Measurements from ENCODE around the gene DUSP10.

DUSP10 gene

DNA sequence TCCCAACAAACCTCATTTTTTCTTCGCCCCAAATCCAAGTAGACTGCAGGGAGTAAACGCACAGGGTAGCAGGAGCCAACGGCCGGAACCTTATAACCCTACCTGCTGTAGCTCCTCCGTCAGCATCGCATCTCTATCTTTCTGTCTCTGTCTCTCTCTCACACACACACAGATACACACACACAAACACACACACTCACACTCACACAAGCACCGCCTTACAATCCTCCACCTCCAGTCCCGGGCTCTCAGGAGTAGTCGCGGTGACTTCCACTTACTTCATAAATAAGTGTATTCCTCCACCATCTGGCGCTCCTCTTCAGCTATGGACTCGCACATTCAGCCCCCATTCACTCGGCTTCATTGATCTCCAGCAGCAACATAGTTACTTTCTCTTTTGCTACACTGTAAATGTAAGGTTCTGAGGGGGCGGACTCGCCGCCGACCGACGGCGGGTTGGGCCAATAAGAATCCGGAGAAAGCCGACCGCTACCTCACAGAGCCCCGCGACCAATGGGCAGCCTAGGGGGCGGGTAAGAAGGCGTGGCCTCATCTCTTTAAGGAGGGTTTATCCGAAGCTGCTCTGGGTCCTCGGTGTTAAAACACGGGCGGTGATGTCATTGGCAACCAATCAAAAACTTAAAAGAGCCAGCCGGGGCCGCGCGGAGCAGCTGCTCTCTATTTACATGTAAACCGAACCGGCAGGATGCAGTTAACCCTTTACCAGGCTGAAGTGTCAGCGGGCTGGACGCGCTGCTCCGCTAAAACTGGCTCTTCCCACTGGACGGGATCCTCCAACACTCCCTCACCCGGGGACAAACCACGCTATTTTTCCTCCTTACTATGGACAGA is at the start of gene DUSP10:
TSS of gene DUSP10 (minus strand) at position 387 of the 852 bp plus-strand sequence. CDS start 2,345 bp downstream, outside the sequence.
- DNase-seq (ENCODE audit: low read depth in 3 of 3), result peak; percentile 90 to 98 (median 96)

DNA sequence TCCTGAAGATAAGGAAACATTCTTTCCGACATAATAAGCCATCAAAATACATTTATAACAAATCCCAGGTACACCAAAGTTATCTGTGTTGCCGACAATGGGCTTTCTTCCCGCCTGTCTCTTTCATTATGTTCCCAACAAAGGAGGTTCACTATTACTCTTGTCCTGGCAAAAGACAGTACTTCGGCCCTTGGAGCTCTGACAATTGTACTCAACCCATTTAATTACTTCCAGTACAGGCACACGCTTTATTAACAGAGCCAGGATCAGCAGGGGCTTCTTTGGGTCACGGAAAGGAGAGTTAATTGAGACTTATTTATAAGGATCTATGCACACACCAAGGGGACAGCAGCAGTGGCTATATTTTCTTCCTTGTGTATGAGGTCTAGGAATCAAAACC is 46.6 kb upstream of the DUSP10 start:
- DNase-seq (ENCODE audit: low read depth in 3 of 3), result no peak

DNA sequence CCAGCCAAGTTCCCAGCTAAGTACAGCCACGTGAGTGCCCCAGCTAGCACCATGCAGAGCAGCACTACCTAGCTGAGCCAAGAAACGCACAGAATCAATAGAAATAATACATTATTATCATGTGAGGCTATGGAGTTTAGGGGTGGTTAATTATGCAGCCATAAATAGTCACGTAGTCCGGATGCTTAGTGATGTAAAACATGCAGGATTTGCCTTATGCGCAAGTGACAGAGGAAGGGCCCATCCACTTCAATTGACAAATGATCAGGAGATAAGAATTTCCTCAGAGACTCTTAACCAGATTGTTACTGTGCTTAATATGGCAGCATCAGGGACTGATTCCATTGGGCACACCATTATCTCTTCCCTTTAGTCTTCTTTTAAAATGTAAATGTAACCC is 44.8 kb upstream of the DUSP10 start:
- DNase-seq (ENCODE audit: low read depth in 3 of 3), result no peak

DNA sequence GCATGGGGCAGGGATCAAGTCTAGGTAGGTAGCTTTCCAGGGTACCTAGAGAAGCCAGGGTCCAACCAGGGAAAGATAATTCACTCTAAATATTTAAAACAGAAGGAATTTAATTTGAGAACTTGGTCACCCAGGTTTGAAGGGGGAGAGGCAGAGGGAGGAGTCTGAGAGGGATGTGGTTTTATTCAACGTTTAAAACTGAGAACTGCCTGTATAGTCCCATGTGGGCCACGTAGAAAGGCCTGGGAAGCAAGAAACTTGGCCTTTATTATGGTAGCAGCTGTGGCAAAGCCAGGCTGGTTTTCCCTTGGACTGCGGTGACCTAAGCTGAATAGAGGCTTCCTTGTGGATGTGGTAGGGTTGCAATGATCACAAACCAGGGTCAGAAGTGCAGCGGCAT is 42.0 kb upstream of the DUSP10 start:
- no peak for DNase-seq (ENCODE audit: low read depth in 3 of 3)

DNA sequence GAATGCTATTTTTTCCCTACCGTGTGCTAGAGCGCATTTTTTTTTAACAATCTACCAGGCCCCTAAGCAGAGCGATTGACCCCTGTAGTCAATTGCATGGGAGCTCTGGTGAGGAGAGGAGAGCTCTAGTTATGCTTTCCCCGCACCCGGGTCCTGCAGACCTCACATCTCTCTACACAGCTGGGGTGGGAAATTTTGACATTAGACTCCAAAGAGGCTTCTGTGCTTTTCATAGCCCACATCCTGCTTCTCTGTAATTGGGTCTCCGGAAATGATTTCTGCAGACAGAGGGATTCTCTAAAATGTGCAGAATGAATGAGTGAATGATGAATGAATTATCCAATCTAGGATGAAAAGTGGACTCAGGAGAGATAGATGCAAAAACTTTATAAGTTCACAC is 41.5 kb upstream of the DUSP10 start:
- no peak for DNase-seq (ENCODE audit: low read depth in 3 of 3)

DNA sequence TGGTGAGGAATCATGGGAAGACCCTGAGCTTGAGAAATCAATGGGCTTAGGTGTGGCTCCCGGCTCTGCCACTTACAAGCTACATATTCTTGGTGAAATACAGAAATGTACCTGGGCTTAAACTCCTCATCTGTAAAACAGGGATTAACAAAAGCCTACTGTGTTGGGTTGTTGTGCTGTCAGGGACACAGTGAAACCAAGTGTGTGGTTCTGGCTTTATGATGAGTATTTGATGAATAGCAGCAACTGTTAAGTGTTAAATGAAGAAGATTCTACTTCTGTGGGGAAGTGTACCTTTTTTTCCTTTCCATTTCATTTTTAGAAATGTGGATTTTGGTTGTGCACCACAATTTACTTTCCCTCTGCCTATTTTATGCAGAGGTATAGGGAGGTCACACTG is 41.1 kb upstream of the DUSP10 start:
- no peak for DNase-seq (ENCODE audit: low read depth in 3 of 3)

DNA sequence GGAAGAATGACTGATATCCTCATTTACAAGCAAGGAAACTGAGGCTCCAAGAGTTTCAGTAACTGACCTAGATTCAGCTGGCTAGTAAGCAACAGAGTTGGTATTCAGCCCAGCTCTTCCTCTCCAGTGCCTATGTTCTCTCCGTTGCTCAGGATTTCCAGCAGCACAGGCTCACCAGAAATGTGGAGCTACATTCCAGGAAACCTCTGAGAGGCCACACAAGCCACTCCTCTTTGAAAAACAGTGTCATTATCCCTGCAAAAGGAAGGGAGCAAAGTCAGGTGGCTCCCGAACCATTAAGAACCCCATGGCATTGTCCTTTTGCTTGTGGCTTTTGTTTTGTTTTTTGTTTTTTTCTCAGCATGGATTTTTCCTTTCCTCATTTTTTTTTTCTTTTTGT is 40.6 kb upstream of the DUSP10 start:
- DNase-seq (ENCODE audit: low read depth in 3 of 3), result no peak

DNA sequence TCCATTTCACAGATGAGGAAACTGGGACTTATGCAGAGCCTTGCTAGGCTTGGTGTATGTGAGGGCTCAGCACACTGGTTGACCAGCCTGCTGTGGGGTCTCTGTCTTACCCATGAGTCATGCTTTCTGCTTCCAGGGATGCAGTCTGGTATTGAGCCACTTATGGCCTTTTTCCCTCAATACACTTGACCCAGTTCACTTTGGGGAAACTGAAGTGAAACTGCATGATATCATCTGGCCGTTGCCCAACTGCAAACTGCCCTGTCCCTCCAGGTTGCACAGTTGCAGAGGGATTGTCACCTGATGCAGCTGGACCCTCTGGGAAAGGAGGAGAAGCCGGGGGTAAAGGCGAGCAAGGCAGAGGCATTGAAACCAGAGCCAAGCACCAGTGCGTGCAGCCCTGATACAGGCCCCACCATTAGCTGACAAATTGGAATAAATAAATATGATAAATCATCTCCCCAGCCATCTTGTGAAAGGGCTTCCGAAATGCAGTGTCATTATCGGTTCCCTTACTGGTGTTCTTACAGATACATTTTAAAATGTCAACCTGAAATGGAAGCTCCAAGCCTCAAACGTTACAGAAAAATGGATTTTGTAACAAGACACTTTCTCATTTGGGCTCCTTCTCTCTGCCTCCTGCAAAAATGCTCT is 39.3 kb upstream of the DUSP10 start:
- no peak for DNase-seq (ENCODE audit: low read depth in 3 of 3)

DNA sequence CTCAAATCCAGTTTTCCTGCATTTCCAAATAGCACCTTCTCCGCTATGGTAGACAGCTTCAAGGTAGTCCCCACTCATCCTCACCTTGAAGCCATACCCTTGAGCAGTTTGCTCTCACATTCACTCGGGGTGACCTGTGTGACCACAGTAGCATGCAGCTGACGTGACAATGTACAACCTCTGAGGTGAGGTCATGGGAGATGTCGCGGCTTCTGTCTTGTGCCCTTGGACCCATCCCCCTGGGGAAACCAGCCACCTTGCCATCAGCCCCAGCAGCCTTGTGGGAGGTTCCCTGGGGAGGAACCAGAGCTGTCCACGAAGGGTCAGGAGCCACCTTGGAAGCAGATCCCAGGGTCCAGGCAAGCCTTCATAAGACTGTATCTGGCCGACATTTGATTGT is 38.3 kb upstream of the DUSP10 start:
- DNase-seq (ENCODE audit: low read depth in 3 of 3), result no peak

GRCh38 chr1:221779771-221780170 is 37.9 kb upstream of the DUSP10 start:
- no peak for DNase-seq (ENCODE audit: low read depth in 3 of 3)

DNA sequence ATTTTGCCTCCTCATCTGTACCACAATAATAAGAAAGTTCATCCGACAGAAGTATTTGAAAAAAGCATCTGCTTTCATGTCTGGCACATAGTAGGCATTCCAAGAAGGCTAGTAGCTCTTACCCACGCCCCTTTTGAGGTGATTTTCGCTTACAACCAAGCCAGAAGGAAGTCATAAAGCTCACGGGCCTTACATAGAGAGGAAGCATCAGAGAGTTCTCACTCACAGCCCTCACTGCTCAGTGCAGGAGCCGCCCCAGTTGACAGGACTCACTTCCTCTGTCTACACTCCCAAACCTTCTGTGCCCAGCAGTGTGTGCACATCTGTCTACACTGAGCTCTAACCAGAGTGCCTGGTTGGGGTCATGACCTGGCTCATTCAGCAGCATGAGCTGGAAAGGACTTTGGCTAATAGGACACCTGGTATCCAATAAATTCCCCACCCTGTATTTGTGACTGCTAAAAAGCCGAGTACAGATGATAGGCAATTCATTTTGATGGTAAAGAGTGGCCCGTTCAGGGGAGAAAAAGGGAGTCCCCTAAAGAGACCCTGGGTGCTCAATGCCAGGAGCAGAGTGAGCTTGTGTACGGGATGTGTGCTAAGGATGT is 36.8 kb upstream of the DUSP10 start:
- DNase-seq (ENCODE audit: low read depth in 3 of 3), result no peak

- DNase-seq (ENCODE audit: low read depth in 3 of 3), result no peak
Observed at GRCh38 chr1:221778125-221778524, 36.2 kb upstream of the DUSP10 start.

GRCh38 chr1:221777431-221778072 is 35.7 kb upstream of the DUSP10 start:
- peak in 2 of 3 experiments; percentile 4 to 9 for DNase-seq (ENCODE audit: low read depth in 3 of 3)

DNA sequence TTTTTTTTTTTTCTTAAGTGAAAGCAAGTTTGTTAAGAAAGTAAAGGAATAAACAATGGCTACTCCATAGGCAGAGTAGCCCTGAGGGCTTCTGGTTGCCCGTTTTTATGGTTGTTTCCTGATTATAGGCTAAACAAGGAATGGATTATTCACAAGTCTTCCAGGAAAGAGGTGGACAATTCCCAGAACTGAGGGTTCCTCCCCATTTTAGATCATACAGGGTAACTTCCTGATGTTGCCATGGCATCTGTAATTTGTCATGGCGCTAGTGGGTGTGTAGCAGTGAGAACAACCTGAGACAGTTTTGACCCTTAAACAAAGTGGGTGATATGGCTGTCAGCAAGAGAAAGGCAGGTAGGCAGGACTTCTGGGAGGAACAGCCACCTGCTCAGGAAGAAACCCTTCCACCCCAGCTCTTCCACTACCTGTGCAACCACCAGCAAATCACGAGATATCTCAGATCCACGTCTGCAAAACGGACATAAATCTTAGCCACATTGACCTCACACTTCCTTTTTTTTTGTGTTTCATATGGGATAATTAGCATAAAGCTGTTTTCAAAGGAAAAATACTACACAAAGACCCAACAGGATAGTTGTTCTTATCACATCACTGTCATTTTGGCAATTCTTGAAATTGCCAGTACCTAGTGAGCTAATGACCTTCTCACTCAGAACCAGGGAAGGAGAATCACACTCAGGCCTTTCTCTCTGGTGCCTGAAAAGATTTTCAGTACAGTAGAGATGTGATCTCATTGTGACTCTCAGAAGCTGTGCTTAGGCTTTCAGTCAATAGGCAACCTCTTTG is 34.8 kb upstream of the DUSP10 start:
- no peak for DNase-seq (ENCODE audit: low read depth in 3 of 3)

DNA sequence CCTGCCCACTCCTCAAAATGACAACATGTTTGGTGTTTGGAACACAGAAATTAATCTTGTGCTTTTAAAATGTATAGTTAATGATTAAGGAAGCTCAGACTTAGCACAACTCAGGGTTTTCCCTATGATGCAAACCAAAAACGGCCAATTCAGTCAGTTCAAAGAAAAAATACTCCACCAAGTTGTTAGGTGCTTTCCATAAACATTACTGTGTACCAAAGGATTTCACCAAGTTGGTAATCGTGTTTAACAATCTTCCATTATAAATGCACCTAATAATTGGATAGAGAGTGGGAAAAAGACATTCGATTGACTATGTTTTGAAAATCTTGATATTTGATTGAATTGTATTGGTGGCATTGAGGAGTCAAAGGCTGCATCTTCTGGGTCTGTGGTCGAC is 33.3 kb upstream of the DUSP10 start:
- DNase-seq (ENCODE audit: low read depth in 3 of 3), result no peak

GRCh38 chr1:221774054-221774842 is 32.4 kb upstream of the DUSP10 start:
- DNase-seq (ENCODE audit: low read depth in 3 of 3), result no peak

DNA sequence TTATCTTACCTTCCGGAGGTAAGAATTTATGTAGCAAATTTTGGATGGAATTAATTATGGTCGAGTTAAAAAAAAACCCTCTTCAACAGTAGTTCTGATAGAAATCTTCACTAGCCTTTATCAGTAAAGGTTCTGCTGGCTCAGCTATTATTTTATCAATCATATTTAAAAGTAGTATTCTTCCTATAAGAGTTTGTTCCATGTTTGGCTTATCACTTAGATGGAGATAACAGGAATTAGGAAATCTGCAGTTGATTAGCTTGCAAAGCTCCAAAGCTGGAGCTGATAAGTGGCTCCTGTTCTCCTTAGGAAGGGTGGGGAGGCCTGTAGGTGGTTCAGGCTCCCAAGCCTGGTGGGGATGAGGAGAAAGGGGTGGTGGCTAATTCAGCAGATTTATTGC is 31.5 kb upstream of the DUSP10 start:
- no peak for DNase-seq (ENCODE audit: low read depth in 3 of 3)

- no peak for DNase-seq (ENCODE audit: low read depth in 3 of 3)
Observed at GRCh38 chr1:221772117-221772516, 30.2 kb upstream of the DUSP10 start.

DNA sequence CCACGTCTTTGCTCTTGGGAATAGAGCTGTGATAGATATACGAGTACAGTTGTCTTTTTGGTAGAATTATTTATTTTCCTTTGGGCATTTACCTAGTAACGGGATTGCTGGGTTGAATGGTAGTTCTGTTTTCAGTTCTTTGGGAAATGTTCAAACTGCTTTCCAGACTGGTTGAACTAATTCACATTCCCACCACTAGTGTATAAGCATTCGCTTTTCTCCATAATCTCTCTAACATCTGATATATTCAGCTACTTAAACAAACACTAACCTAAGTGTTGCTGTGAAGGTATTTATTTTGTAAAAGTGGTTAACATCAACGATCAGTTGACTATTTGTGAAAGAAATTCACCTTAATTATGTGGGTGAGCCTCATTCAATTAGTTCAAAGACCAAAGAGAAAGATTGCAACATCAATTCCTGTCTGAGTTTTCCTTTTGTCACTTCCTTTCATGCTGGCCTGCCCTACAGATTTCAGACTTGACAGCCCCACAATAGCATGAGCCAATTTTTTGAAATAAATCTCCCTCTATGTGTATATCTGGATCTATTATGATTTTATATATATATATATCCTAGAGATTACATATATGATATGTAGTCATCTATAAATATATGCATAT is 26.7 kb upstream of the DUSP10 start:
- no peak for DNase-seq (ENCODE audit: low read depth in 3 of 3)

DNA sequence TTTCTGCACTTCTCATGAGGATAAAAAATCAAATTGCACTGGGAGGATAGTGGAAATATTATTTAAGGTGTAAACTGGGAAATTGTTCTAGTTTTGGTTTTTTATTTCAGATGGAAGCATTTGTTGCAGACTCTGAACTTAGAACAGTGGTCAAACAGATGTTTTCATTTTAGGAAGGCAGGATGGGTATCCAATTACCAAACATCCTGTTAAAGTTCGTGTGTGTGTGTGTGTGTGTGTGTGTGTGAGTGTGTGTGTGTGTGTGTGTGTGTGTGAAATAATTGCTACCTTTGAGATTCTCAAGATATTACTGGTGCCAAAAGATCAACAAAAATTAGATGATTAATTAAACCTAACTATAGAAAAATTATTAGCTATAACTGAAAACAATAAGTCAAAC is 24.3 kb upstream of the DUSP10 start:
- DNase-seq (ENCODE audit: low read depth in 3 of 3), result no peak

Measured in stimulated activated CD4-positive, alpha-beta T cell treated with anti-CD3 and anti-CD28 coated beads, TNF-alpha, amount 100 ng/mL, for 4 hours (primary cell).